NCI-H187 treated with DMSO at 0.1 percent for 48 hours (cell line): Measurements from ENCODE around the gene ZNF436.
"Not testable (repeated sequence)": the region's sequence is repeated elsewhere in the genome, so short reads cannot be mapped to it uniquely, and the experiment has no call there.

Source experiments
- DNase-seq: peaks from one replicate; lab custom pipeline; 2025; lab: John Stamatoyannopoulos, UW

ZNF436 gene

GRCh38 chr1:23392125-23392855 lies 22.7 kb upstream of the ZNF436 start:
- no peak for DNase-seq

GRCh38 chr1:23389837-23390321 lies 20.2 kb upstream of the ZNF436 start:
- DNase-seq: no peak

- DNase-seq: no peak
Observed at GRCh38 chr1:23387494-23387893, 17.9 kb upstream of the ZNF436 start.

GRCh38 chr1:23385119-23385621 lies 15.5 kb upstream of the ZNF436 start:
- no peak for DNase-seq

GRCh38 chr1:23384312-23385058 lies 14.8 kb upstream of the ZNF436 start:
- DNase-seq: no peak

- DNase-seq: no peak
Observed at GRCh38 chr1:23383577-23384311, 14.1 kb upstream of the ZNF436 start.

GRCh38 chr1:23381233-23381885 lies 11.7 kb upstream of the ZNF436 start:
- DNase-seq: no peak

GRCh38 chr1:23380719-23381118 lies 11.1 kb upstream of the ZNF436 start:
- no peak for DNase-seq

- not testable (repeated sequence) for DNase-seq
Observed at GRCh38 chr1:23380236-23380635, 10.6 kb upstream of the ZNF436 start.

GRCh38 chr1:23376890-23377811 lies 7.5 kb upstream of the ZNF436 start:
- no peak for DNase-seq

GRCh38 chr1:23374079-23374735 lies 4.6 kb upstream of the ZNF436 start:
- not testable (repeated sequence) for DNase-seq

- no peak for DNase-seq
Observed at GRCh38 chr1:23371987-23372880, 2.6 kb upstream of the ZNF436 start.

GRCh38 chr1:23370709-23371584 lies 1.3 kb upstream of the ZNF436 start:
- DNase-seq: no peak

GRCh38 chr1:23370330-23370708 lies 683 bp upstream of the ZNF436 start:
- DNase-seq: no peak

GRCh38 chr1:23368562-23369334 lies 888 bp downstream of the ZNF436 start:
- DNase-seq: no peak

- peak; percentile 90 for DNase-seq
Observed at GRCh38 chr1:23367791-23368561, 1.7 kb downstream of the ZNF436 start.

- no peak for DNase-seq
Observed at GRCh38 chr1:23367451-23367790, 2.2 kb downstream of the ZNF436 start.
